Stimulated activated CD4-positive, alpha-beta T cell treated with anti-CD3 and anti-CD28 coated beads, Interleukin-12 subunit alpha, Interleukin-12 subunit beta, amount 100 ng/mL, for 24 hours (primary cell): ENCODE data around the gene IRF8.
"Not testable (repeated sequence)": the region's sequence is repeated elsewhere in the genome, so short reads cannot be mapped to it uniquely, and the experiment has no call there.

ENCODE experiments used
- DNase-seq, 2 experiments: peaks; one replicate each; pipeline ENCODE4 v3.0.0-alpha.2; 2020; ENCODE audit warnings: low read depth in 2 of 2

The IRF8 gene

DNA sequence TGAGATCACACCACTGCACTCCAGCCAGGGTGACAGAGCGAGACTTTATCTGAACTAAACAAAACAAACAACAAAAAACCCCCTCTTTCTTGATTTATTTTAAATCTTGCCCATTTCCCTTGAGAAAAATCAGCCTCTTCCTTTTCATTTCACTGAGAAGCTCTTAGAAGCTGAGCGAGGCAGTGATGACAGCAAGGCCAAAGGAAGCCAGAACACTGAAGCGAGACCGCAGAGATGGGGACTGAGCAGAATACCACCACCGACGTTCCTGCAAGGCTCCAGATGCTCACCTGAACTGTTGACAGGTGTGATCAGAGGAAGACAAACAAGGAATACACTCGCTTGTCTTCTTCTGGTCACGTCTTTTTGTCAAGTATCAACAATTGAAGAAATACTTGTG lies 30.5 kb upstream of the IRF8 start:
- DNase-seq = no peak

DNA sequence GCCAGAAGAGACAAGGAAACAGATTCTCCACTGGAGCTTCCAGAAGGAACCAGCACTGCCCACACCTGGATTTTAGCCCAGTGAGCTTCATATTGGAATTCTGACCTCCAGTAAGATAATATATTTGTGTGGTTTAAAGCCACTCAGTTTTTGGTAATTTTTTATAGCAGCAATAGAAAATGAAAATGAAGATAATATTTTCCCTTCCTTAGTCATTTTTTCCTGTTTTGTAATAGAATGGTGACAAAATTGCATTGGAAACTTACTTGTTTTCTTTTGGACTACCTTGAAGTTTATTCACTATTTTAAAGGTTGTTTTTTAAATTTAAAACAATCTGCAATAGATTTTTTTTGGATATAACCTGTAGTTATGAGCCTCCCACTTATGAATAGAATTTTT lies 29.8 kb upstream of the IRF8 start:
- DNase-seq = no peak

DNA sequence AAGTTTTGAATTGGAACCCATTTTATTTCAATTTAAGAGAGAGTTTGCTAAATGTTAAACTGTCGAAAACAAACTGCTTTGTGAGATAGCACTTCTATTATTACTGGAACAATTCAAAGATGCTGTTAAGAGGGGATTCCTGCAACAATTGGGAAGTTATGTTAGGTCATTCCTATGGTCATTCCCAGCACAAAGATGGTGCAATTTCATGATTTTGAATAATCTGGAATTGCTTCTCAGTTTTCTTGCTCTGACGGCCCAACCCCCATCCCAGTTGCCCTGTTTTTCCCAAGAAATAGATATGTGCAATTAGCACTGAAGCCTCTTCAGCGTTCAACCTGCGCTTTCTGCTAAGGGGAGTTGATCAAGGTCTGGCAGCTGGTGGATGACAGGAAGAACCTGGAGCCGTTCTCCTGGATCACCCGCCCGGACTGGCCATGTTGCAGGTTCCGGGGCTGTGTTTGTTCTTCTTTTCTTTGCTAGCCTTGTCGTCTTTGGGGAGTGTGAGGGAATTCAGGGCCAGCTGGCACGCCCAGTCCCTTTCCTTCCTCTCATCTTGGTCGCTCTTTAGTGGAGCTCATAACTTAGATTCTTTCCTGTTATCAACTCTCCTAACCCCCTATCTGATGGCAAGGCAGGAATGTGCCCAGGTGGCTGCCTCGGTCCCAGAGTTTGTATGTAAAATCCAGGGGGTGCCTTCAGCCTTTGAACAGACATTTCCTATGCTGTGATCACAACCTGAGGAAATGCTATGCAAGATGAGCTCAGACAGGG lies 29.0 kb upstream of the IRF8 start:
- no peak for DNase-seq

DNA sequence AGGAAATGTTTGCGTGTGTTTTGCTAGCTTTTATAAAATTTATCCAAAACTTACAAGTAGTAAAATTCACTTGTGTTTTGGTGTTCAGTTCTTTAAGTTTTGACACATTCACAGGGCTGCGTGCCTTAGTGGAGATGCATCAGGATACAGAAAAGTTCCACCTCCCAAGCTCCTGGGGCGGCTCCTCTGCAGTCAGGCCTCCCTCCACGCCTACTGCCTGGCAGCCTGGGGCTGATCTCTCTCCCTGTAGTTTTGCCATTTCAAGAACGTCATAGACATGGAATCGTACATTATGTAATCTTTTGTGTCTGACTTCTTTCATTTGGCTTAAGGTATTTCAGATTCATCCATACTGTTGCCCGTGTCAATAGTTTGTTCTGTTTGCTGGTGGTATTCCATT lies 27.2 kb upstream of the IRF8 start:
- DNase-seq = no peak

DNA sequence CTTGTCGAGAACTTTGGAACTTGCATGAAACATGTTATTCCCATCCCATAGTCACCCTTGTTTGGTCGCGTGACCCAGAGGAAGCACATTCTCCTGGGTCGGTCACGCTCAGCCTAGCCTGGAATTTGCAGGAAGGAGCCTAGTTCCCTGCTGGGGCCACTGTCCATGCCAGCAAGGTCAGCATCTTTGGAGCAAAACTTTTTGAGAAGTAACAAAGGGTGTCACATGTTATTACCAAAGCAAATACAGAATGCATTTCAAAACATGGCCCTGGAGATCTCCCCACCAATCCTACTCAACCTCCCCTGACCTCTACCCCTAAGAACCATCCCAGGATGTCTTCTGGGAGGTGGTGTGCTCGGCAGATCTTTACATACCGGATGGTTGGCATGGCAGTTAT lies 26.2 kb upstream of the IRF8 start:
- no peak for DNase-seq

DNA sequence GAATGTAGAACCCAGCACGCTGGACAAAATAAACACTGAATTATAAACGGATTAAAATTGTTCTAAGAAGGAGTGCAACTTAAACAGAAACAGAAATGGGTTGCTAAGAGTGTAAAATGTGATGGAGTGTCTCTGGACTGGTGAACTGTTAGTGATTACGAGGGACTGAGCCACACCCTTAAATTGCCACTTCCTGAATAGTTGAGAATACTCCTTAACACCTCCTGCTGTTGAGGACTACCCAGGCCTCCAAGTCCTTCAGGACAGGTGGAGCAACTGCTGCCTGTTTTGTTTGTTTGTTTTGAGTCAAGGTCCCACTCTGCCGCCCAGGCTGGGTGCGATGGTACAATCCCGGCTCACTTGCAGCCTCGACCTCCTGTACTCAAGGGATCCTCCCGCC lies 25.8 kb upstream of the IRF8 start:
- DNase-seq = no peak

DNA sequence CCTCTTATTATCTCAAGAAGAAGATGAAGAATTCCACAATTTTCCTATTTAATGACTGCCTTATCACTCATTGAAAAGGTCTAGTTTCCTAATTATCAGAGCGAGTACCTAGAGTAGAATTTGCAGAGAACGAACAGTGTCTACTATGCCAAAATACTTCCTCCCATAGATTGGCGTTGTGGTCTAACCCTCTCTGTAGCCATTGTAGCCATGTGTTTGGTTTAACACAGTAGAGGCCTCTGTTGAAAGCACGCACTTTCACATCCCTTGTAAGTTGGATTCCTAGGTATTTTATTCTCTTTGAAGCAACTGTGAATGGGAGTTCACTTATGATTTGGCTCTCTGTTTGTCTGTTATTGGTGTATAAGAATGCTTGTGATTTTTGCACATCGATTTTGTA lies 24.9 kb upstream of the IRF8 start:
- not testable (repeated sequence) for DNase-seq

DNA sequence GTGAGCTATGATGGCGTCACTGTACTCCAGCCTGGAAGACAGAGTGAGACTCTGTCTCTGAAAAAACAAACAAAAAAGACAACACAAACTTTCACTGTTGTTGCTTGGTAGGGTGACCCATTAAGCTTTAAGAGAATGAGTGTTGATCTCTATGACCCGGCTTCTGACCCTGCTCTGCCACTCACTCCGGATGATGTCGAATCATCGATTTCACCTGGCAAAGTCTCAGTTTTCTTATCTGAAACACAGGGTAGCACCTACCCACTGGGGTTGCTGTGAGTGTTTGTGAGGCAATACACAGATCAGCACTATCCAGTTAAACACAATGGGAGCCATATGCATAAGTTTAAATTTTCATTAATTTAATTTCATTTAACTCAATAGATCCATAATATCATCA lies 20.6 kb upstream of the IRF8 start:
- DNase-seq = no peak

DNA sequence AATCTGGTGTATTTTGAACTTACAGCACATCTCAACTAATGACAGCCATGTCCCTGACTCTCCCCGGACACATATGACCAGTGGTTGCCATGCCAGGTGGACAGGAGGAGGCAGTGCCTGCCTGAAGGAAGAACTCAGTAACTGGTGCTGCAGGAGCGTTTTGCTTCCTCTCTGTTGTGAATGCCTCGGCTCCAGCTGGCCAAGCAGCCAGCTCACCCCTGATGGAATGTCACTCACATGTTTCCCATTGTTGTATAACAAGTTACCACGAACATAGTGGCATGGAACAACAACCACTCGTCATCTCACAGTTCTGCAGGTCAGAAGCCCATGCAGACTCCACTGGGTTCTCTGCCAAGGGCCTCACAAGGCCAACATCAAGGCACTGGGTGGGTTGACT lies 20.1 kb upstream of the IRF8 start:
- no peak for DNase-seq

DNA sequence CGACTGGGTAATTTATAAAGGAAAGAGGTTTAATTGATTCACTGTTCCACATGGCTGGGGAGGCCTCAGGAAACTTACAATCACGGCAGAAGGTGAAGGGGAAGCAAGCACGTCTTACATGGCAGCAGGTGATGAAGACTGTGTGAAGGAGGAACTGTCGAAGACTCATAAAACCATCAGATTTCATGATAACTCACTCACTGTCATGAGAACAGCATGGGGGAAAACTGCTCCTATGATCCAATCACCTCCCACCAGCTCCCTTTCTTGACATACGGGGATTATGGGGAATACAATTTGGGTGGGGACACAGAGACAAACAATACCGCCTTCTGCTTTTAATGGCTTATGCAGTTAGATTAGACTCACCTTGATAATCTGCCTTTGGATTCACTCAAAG lies 19.4 kb upstream of the IRF8 start:
- no peak for DNase-seq

DNA sequence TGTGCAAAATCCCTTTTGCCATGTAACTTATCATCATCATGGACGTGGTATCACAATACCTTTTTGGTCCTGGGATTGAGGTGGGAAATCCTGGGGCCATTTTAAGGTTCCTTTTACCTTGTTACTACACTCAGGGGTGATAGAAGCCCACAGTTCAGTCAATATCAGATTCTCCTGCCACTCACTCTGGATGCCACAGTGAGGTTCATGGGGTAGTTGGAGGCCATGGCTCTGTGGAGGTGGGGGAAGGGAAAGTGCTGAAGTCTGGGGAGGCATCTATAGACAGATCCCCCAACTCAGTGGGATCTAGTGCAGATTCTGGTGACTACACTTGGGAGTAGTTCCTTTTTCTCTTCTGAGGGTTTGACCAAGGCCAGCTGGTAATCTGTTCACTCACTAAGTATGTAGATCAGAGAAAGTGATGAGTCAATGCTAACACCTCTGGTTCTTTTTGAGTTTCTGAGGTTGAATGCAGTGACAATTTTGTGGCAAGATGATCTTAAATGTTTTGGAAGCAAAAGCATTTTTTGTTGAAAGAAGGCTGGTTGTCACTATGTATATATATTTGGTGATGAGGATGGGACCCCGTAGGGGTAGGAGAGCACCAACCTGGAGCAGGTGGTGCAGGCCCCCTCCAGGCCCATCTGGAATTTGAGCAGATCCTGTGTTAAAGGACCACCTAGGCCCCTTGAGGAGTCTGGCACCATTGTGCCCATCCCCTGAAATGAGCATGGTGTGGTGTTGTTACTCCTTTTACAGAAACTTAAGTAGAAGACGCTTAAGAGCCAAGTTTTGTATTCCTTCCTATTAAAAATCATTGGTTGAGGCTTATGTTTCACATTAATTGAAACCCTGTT lies 18.8 kb upstream of the IRF8 start:
- no peak for DNase-seq

DNA sequence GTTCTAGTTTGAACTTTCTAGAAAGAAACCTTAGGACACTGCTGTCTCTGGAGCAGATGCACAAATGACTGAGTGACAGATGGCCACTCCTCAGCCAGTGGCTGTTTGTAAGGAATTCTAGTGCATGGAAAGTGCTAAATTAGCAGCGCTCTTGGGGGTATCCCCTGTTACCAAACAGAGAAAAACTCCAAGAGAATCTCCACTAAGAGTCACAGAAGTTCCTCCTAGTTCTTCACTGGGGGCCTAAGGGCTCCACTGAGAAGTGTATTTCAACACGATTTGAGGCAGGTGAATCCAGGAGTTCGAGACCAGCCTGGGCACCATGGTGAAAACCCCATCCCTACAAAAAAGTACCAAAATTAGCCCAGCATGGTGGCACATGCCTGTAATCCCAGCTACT lies 18.1 kb upstream of the IRF8 start:
- DNase-seq = no peak

DNA sequence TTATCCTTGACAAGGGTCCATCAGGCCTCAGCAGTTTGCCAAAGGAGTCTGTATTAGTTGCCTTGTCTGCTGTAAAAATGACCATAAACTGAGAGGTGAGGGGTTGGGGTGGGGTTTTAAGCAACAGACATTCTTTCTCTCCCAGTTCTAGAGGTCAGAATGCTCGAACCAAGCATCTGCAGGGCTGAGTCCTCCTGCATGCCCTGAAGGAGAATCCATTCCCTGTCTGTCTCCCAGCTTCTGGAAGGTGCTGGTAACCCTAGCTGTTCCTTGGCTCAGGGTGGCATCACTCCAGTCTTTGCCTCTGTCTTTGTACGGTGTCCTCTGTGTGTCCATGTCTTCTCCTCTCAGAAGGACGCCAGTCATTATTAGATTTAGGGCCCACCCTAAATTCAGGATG lies 17.5 kb upstream of the IRF8 start:
- no peak for DNase-seq

DNA sequence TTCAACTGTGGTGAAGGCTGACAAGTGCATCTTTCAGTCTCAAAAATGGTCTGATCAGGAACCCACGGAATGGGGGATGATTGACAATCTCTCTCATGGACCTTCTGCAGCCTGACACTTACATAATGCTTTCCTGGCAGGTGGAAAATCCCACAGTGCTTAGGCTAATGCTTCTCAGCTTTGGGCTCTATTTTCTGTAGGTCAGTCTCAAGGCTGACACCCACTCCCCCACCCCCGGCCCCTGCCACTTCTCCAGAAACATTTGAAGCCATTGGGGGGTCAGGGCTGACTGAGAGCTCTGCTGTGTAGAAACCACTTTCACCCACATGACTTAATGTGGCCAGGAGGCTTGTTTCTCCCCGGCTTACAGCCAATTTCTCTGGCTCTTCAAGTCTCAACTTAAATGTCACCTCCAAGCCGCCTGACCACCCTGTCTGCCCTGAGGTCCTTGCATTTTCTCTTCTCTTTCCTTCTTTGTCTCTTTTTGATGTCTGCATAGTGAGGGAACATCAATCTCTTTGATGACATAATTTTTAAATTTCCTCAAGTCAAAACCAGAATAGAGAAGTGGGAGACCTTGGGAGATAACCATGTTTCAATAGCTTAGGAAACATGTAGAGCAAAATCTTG lies 16.7 kb upstream of the IRF8 start:
- no peak for DNase-seq

DNA sequence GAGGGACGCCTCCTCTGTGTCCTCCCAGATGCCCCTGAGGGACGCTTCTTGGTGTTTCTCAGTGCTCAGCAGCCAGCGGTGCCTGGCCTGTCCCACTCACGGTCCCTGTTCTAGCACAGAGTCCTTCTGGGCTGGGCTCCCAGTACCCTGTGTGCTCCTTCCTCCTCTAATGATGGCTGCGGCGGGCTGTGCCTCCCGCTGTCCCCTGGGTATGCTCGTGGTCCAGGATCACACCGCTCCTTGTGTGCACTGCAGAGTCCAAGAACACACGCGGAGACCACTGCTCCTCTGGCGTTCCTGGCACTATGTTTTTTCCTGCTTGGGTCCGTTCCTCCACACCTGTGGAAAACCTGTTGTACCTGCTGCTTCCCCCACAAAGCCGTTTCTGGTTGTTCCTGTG lies 15.1 kb upstream of the IRF8 start:
- DNase-seq = no peak

DNA sequence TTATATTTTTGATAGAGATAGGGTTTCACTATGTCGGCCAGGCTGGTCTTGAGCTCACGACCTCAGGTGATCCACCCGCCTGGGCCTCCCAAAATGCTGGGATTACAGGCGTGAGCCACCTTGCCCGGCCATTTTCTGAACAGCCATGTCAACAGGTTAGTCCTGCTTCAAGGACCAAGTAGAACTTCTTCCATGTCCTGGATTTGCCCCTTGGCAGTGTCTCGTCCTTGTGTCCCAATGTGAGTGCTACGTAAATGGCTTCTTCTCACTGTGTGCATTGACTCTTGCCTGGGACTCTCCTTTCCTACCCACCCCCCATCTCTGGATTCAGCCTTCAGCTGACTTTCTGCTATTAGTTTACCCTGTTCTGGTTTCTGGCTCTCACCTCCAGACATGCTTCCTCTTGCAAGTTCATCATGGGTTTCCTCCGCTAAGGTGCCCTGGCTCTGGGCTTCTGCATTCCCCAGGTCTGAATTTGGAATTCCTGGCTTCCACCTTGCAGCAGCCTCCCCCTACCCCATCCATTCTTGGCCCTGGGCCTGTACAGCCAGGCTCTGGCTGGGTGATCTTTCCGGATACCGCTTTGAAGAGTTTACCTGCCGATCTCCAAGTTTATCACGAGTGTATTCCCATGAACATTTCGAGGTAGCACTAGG lies 14.0 kb upstream of the IRF8 start:
- DNase-seq = no peak

DNA sequence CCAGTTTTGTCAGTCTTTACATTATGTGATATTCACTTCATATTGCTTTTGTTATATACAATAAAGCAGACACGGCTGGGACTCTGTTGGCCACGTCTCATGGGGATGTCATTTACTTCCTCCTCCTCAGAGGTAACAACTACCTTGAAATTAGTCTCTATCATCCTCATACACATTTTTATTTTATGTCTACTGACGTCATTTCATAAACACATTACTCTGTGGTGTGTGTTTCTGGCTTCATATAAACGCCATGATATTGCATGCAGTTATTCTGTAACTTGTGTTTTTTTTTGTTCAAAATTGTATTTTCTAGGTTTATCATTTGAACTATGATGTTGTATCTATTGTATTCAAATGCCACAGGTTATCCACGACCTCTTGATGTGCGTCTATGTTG lies 13.4 kb upstream of the IRF8 start:
- DNase-seq = no peak

DNA sequence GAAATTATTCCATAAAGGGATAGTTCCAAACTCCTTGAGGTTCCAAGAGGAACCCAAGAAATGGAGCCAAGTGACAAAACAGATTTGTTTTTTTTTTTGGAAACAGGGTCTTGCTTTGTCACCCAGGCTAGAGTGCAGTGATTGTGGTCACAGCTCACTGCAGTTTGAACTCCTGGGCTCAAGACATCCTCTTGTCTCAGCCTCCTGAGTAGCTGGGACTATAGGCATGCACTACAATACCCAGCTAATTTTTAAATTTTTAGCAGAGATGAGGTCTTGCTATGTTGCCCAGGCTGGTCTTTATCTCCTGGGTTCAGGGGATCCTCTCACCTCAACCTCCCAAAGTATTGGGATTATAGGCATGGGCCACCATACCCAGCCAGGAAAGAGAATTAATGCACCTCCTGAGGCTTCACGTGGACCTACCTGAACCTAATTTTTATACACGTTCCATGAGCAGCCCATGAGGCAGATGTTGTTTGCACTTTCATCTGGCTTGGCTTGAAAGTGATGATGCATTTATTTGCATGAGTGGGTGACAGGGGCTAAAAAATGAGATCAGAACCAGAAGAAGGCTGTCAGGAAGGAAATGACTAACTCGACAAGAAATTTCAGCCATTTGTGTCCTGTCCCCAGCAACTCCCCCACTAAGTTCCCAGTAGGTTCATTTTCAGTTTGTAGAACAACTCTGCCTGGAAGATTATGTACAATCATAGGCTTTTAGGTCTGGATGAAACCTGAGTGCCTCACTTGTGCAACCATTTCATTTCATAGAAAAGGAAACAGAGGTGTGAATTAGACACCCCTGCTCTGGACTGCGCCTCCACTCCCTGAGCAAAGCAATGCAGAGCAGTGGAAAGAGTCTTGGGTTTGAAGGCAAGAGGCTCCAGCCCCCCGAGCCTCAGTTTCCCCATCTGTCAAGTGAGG lies 10.3 kb upstream of the IRF8 start:
- DNase-seq = no peak

DNA sequence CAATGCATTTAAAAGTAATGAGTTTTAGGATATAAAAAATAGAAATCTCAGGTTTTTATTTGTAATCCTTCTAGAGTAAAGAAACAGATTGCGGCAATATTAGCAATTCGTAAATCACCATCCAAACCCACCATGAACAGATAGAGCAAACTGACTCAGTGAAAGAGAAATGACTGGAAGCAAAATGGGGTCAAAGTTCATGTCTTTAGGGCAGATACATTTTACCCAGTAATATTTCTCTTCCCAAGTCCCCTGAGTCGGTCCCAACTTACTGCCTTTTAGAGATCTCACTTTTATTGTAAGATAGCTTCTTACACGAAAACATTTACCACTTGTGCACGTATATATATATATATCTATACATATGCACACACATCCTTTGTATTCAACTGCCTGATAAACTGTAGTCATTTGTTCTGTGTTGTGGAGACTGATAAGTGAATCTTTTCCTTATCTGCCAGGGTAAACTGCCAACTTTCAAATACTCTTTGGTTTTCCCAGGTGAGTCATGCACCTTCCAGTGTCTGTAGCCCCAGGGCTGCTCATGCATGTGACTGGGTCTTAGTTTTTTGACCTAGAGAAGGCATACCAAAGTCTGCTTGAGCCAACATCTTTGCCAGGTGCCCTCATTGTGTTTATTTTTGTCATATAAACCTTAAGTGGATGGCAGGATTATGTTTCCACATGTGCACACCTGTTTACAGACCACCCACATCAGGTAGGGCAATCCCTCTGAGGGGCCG lies 7.8 kb upstream of the IRF8 start:
- no peak for DNase-seq

DNA sequence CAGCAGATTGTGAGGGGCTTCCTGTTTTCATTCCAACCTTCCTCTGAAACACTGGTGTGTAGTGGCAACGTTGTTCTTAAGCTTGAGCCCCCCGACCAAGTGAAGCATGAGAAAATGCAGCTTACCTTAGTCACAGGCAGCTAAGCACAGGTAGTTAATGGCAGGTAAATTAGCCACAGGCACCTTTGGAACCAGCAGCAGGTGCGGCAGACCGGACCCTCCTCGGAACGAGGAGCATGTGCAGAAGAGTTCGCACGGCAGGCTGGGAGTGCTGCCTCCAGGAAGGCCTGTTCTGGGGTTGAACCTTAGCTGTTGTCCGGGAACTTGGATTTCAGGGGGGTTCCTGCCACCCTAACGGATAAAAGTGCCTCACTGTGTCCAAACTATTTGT lies 7.2 kb upstream of the IRF8 start:
- DNase-seq = no peak

DNA sequence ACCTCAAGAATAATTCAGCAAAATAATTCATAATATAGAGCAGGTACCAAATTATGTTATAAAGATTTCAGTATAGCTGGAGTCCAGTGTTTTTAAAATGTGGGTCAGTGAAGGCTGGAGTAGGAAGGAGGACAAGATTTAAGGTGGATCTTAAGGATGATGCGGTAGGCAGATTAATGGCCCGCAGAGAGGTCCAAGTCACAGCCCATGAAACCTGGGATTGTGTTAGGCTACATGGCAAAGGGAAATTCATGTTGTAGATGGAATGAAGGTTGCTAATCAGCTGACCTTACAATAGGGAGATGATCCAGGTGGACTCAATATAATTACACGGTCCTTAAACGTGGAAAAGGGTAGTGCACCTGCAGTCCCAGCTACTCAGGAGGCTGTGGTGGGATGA lies 6.2 kb upstream of the IRF8 start:
- DNase-seq = no peak
